Fibroblast of skin of right biceps (primary cell): ENCODE results near the gene POLR1A.

Experiments
- DNase-seq: peaks from one replicate; pipeline ENCODE4 v3.0.0-alpha.2; 2013

The POLR1A gene

GRCh38 chr2:86094229-86094628, 11.5 kb downstream of the POLR1A start:
- DNase-seq, result no peak

- no peak for DNase-seq
Observed at GRCh38 chr2:86087936-86088850, 17.5 kb downstream of the POLR1A start.

GRCh38 chr2:86082756-86083155, 22.9 kb downstream of the POLR1A start:
- no peak for DNase-seq

- DNase-seq, result no peak
Observed at GRCh38 chr2:86081724-86082123, 24.0 kb downstream of the POLR1A start.

- peak; percentile 63 for DNase-seq
Observed at GRCh38 chr2:86079981-86080911, 25.4 kb downstream of the POLR1A start.

- peak; percentile 46 for DNase-seq
Observed at GRCh38 chr2:86078774-86079545, 26.7 kb downstream of the POLR1A start.

- DNase-seq, result no peak
Observed at GRCh38 chr2:86075886-86076285, 29.8 kb downstream of the POLR1A start.

- no peak for DNase-seq
Observed at GRCh38 chr2:86074811-86075210, 30.9 kb downstream of the POLR1A start.

- DNase-seq, result no peak
Observed at GRCh38 chr2:86074256-86074655, 31.4 kb downstream of the POLR1A start.

GRCh38 chr2:86073225-86073624, 32.5 kb downstream of the POLR1A start:
- DNase-seq, result no peak

GRCh38 chr2:86072271-86072858, 33.3 kb downstream of the POLR1A start:
- DNase-seq, result no peak

- DNase-seq, result no peak
Observed at GRCh38 chr2:86070868-86071267, 34.8 kb downstream of the POLR1A start.

- DNase-seq, result no peak
Observed at GRCh38 chr2:86069783-86070339, 35.8 kb downstream of the POLR1A start.

- no peak for DNase-seq
Observed at GRCh38 chr2:86069091-86069685, 36.5 kb downstream of the POLR1A start.

GRCh38 chr2:86068648-86069047, 37.0 kb downstream of the POLR1A start:
- no peak for DNase-seq

GRCh38 chr2:86068136-86068588, 37.5 kb downstream of the POLR1A start:
- DNase-seq, result peak; percentile 28

GRCh38 chr2:86066915-86067314, 38.8 kb downstream of the POLR1A start:
- no peak for DNase-seq

- no peak for DNase-seq
Observed at GRCh38 chr2:86066007-86066578, 39.6 kb downstream of the POLR1A start.

GRCh38 chr2:86065512-86065911, 40.2 kb downstream of the POLR1A start:
- peak; percentile 83 for DNase-seq

- peak; percentile 20 for DNase-seq
Observed at GRCh38 chr2:86064006-86064405, 41.7 kb downstream of the POLR1A start.

GRCh38 chr2:86062043-86062442, 43.6 kb downstream of the POLR1A start:
- DNase-seq, result peak; percentile 36
